GM18861 (cell line): ENCODE measurements around the gene STK4.

Source experiments
- ATAC-seq: cut with Tn5 transposase; IDR thresholded peaks from one replicate; pipeline ENCODE4 v1.9.1; 2021; ENCODE audit not compliant: unreplicated experiment

Gene STK4

GRCh38 chr20:44952731-44953130, 13.6 kb upstream of the STK4 start:
- no peak for ATAC-seq

- ATAC-seq = no peak
Measured at GRCh38 chr20:44954211-44954610, 12.1 kb upstream of the STK4 start.

GRCh38 chr20:44955270-44955669, 11.0 kb upstream of the STK4 start:
- no peak for ATAC-seq

- ATAC-seq = no peak
Measured at GRCh38 chr20:44956410-44956809, 9.9 kb upstream of the STK4 start.

GRCh38 chr20:44958276-44958675, 8.0 kb upstream of the STK4 start:
- ATAC-seq = no peak

- no peak for ATAC-seq
Measured at GRCh38 chr20:44959082-44959637, 7.2 kb upstream of the STK4 start.

GRCh38 chr20:44959638-44960102, 6.6 kb upstream of the STK4 start:
- no peak for ATAC-seq

- ATAC-seq = peak; percentile 77
Measured at GRCh38 chr20:44960103-44960852, 6.0 kb upstream of the STK4 start, which contains the start of gene TOMM34. Gene TOMM34 (minus strand): TSS chr20:44960397. CDS start chr20:44960333, 64 bp downstream.

GRCh38 chr20:44961011-44961869, 5.1 kb upstream of the STK4 start:
- ATAC-seq = no peak

- ATAC-seq = no peak
Measured at GRCh38 chr20:44961870-44962267, 4.4 kb upstream of the STK4 start.

GRCh38 chr20:44962483-44962882, 3.8 kb upstream of the STK4 start:
- ATAC-seq = no peak

- ATAC-seq = no peak
Measured at GRCh38 chr20:44963325-44964215, 2.7 kb upstream of the STK4 start.

- ATAC-seq = no peak
Measured at GRCh38 chr20:44965651-44966029, 672 bp upstream of the STK4 start.

- no peak for ATAC-seq
Measured at GRCh38 chr20:44967207-44967807, 995 bp downstream of the STK4 start.

- no peak for ATAC-seq
Measured at GRCh38 chr20:44969300-44969894, 3.1 kb downstream of the STK4 start.

GRCh38 chr20:44970243-44970757, 4.0 kb downstream of the STK4 start:
- ATAC-seq = no peak

GRCh38 chr20:44973053-44973452, 6.7 kb downstream of the STK4 start:
- no peak for ATAC-seq

- ATAC-seq = no peak
Measured at GRCh38 chr20:44976698-44977097, 10.4 kb downstream of the STK4 start.

GRCh38 chr20:44979090-44979621, 12.8 kb downstream of the STK4 start:
- peak; percentile 69 for ATAC-seq
